MM.1S (cell line): Measurements from ENCODE around the gene C12orf56.
"Not testable (repeated sequence)": the region's sequence is repeated elsewhere in the genome, so short reads cannot be mapped to it uniquely, and the experiment has no call there.

Experiments
- DNase-seq: peaks from one replicate; pipeline ENCODE4 v3.0.0-alpha.2; 2015
- H2AFZ ChIP-seq: fragments of 300-600 bp; sonication (generic); 2 replicates; pipeline ENCODE4 v1.6.0; 2016; ENCODE audit warnings: antibody characterized with exemption, low read length
- H3F3A ChIP-seq: fragments of 300-600 bp; sonication (generic); 2 replicates; pipeline ENCODE4 v1.6.1; 2016; ENCODE audit warnings: mild to moderate bottlenecking, antibody characterized with exemption, low read length, moderate library complexity, mixed read lengths; ENCODE audit not compliant: insufficient read depth
- H3K27ac ChIP-seq: fragments of 300-600 bp; sonication (generic); 2 replicates; pipeline ENCODE4 v1.5.1; 2016; ENCODE audit warnings: mild to moderate bottlenecking, low read length
- H3K27me3 ChIP-seq: fragments of 300-600 bp; sonication (generic); replicated peaks from 2 replicates; pipeline ENCODE4 v1.6.0; 2016; ENCODE audit warnings: low read length; ENCODE audit not compliant: insufficient read depth
- H3K36me3 ChIP-seq: fragments of 300-600 bp; sonication (generic); replicated peaks from 2 replicates; pipeline ENCODE4 v1.6.1; 2016; ENCODE audit warnings: mild to moderate bottlenecking, low read length, mixed read lengths; ENCODE audit not compliant: insufficient read depth
- H3K4me1 ChIP-seq: fragments of 300-600 bp; sonication (generic); 2 replicates; pipeline ENCODE4 v1.6.1; 2016; ENCODE audit warnings: low read length, mixed read lengths
- H3K4me2 ChIP-seq: fragments of 300-600 bp; sonication (generic); 2 replicates; pipeline ENCODE4 v1.6.0; 2016; ENCODE audit warnings: low read depth, low read length
- H3K4me3 ChIP-seq: fragments of 300-600 bp; sonication (generic); 2 replicates; pipeline ENCODE4 v1.5.1; 2016; ENCODE audit warnings: low read length, mixed read lengths
- H3K79me2 ChIP-seq: fragments of 300-600 bp; sonication (generic); 2 replicates; pipeline ENCODE4 v1.6.1; 2016; ENCODE audit warnings: mixed run types, low read length, mixed read lengths
- H3K9ac ChIP-seq: fragments of 300-600 bp; sonication (generic); 2 replicates; pipeline ENCODE4 v1.6.1; 2016; ENCODE audit warnings: low read length, mixed read lengths
- H3K9me2 ChIP-seq: fragments of 300-600 bp; sonication (generic); replicated peaks from 2 replicates; pipeline ENCODE4 v1.6.1; 2016; ENCODE audit warnings: mild to moderate bottlenecking, low read length, mixed read lengths; ENCODE audit not compliant: insufficient read depth
- H3K9me3 ChIP-seq: fragments of 300-600 bp; sonication (generic); replicated peaks from 2 replicates; pipeline ENCODE4 v1.6.1; 2016; ENCODE audit warnings: mild to moderate bottlenecking, low read length, mixed read lengths; ENCODE audit not compliant: insufficient read depth
- H4K20me1 ChIP-seq: fragments of 300-600 bp; sonication (generic); 2 replicates; pipeline ENCODE4 v1.6.1; 2016; ENCODE audit warnings: mild to moderate bottlenecking, low read length, moderate library complexity, mixed read lengths; ENCODE audit not compliant: insufficient read depth
- CTCF ChIP-seq: fragments of 300-600 bp; sonication (generic); IDR thresholded peaks from 2 replicates; pipeline ENCODE4 v1.5.1; 2016; ENCODE audit warnings: antibody characterized with exemption, low read length, mixed read lengths
- EZH2 ChIP-seq: fragments of 300-600 bp; sonication (generic); optimal IDR thresholded peaks from 2 replicates; pipeline ENCODE3; 2017; ENCODE audit warnings: low read depth, mild to moderate bottlenecking, antibody characterized with exemption, low read length, mixed read lengths
- EZH2phosphoT487 ChIP-seq: fragments of 300-600 bp; sonication (generic); IDR thresholded peaks from 2 replicates; pipeline ENCODE4 v1.6.1; 2018; ENCODE audit warnings: antibody characterized with exemption, low read length

The C12orf56 gene

GRCh38 chr12:64352181-64352580, 38.4 kb downstream of the C12orf56 start:
- Histone ChIP-seq H3K4me2 (no peak overlapping the region), H2AFZ (no peak overlapping the region), H3K27ac (no peak overlapping the region), H3K4me3 (no peak overlapping the region), H4K20me1 (no peaks in the 10 kb centered on the region), H3K9me2 (no peaks in the 10 kb centered on the region), H3K27me3 (no peaks in the 10 kb centered on the region), H3K4me1 (no peaks in the 10 kb centered on the region), H3F3A (no peaks in the 10 kb centered on the region), H3K36me3 (no peaks in the 10 kb centered on the region), H3K9me3 (no peaks in the 10 kb centered on the region), H3K79me2 (no peaks in the 10 kb centered on the region), H3K9ac (no peak overlapping the region)
- TF ChIP-seq CTCF (no peak; the same call in 1 of the 2 replicates), EZH2phosphoT487 (no peak), EZH2 (no peak)
- no peak for DNase-seq

GRCh38 chr12:64351265-64351664, 39.3 kb downstream of the C12orf56 start:
- no peaks in the 10 kb centered on the region for H3K9me3 ChIP-seq
- no peaks in the 10 kb centered on the region for H3K4me1 ChIP-seq
- H3K9ac ChIP-seq = no peak overlapping the region
- H3K27ac ChIP-seq = no peak overlapping the region
- H3K4me3 ChIP-seq = no peak overlapping the region
- TF ChIP-seq EZH2 (no peak), CTCF (no peak), EZH2phosphoT487 (no peak)
- DNase-seq = no peak
- no peak overlapping the region for H2AFZ ChIP-seq
- no peaks in the 10 kb centered on the region for H3K36me3 ChIP-seq
- no peak overlapping the region for H3K4me2 ChIP-seq
- no peaks in the 10 kb centered on the region for H3K27me3 ChIP-seq
- no peaks in the 10 kb centered on the region for H3K9me2 ChIP-seq
- H4K20me1 ChIP-seq = no peaks in the 10 kb centered on the region
- no peaks in the 10 kb centered on the region for H3F3A ChIP-seq
- H3K79me2 ChIP-seq = no peaks in the 10 kb centered on the region

GRCh38 chr12:64347630-64348029, 42.9 kb downstream of the C12orf56 start:
- Histone ChIP-seq H3K79me2 (no peaks in the 10 kb centered on the region), H3F3A (no peaks in the 10 kb centered on the region), H3K4me3 (no peak overlapping the region), H3K27ac (no peak overlapping the region), H3K36me3 (no peaks in the 10 kb centered on the region), H3K4me1 (no peaks in the 10 kb centered on the region), H4K20me1 (no peaks in the 10 kb centered on the region), H3K9ac (no peak overlapping the region), H3K4me2 (no peak overlapping the region), H3K9me2 (no peaks in the 10 kb centered on the region), H3K9me3 (no peaks in the 10 kb centered on the region), H3K27me3 (no peaks in the 10 kb centered on the region), H2AFZ (no peak overlapping the region)
- DNase-seq = no peak
- no peak for TF ChIP-seq EZH2
- TF ChIP-seq EZH2phosphoT487 = no peak
- no peak for TF ChIP-seq CTCF

- not testable (repeated sequence) for H3K27me3 ChIP-seq, H3K36me3 ChIP-seq, H2AFZ ChIP-seq, DNase-seq, H3F3A ChIP-seq, H3K4me3 ChIP-seq, H3K4me1 ChIP-seq, H3K9me2 ChIP-seq, H3K79me2 ChIP-seq, H3K9ac ChIP-seq, H4K20me1 ChIP-seq, H3K27ac ChIP-seq, H3K9me3 ChIP-seq, H3K4me2 ChIP-seq
These were observed 45.9 kb downstream of the C12orf56 start for GRCh38 chr12:64344631-64345030.

GRCh38 chr12:64340546-64340945, 50.0 kb downstream of the C12orf56 start:
- not testable (repeated sequence) for H3K4me2 ChIP-seq, H3K27me3 ChIP-seq, H3K9me2 ChIP-seq, H3K27ac ChIP-seq, H2AFZ ChIP-seq, DNase-seq, H3K4me3 ChIP-seq, H3F3A ChIP-seq, H3K9me3 ChIP-seq, H3K79me2 ChIP-seq, H3K4me1 ChIP-seq, H3K36me3 ChIP-seq, H3K9ac ChIP-seq, H4K20me1 ChIP-seq
